Keratinocyte (primary cell): Measurements from ENCODE around the gene NDNF. TPM values are rescaled to one million over a fixed set of nuclear protein-coding genes. Genes with fewer than 3 reads are reported as not detected.

Source experiments
- DNase-seq: peaks from one replicate; pipeline ENCODE4 v3.0.0-alpha.2; 2011; ENCODE audit warnings: low read depth, missing footprints, low spot score
- FAIRE-seq: peaks from 2 replicates; lab custom pipeline; 2011; peaks lifted over from hg19 to GRCh38; lab: Jason Lieb, UNC
- H2AFZ ChIP-seq: 2 replicates; pipeline ENCODE4 v1.6.0; 2012; ENCODE audit warnings: low read length, control low read depth, inconsistent platforms; ENCODE audit not compliant: control insufficient read depth
- H3K27ac ChIP-seq: 2 replicates; pipeline ENCODE4 v1.5.1; 2011; ENCODE audit warnings: low read length; ENCODE audit not compliant: control insufficient read depth, insufficient read depth
- H3K27me3 ChIP-seq: 3 replicates; pipeline ENCODE4 v1.6.0; 2011; ENCODE audit warnings: low read length; ENCODE audit not compliant: control insufficient read depth, insufficient read depth; ENCODE audit errors: extremely low read depth
- H3K36me3 ChIP-seq, 2 experiments: 2 replicates in 1 of 2; 3 replicates in 1 of 2; pipeline ENCODE4 v1.5.1; 2011; ENCODE audit warnings: low read length in 2 of 2, mild to moderate bottlenecking in 1 of 2; ENCODE audit not compliant: control insufficient read depth in 2 of 2, insufficient read depth in 2 of 2; ENCODE audit errors: extremely low read depth in 1 of 2
- H3K4me1 ChIP-seq: 3 replicates; pipeline ENCODE4 v1.5.1; 2011; ENCODE audit warnings: low read length; ENCODE audit not compliant: control insufficient read depth, insufficient read depth; ENCODE audit errors: extremely low read depth
- H3K4me2 ChIP-seq: 3 replicates; pipeline ENCODE4 v1.6.0; 2011; ENCODE audit warnings: low read depth, low read length; ENCODE audit not compliant: control insufficient read depth, insufficient read depth; ENCODE audit errors: extremely low read depth
- H3K4me3 ChIP-seq, 3 experiments: fragments of 200-600 bp in 1 of 3; sonication (generic) in 1 of 3; 2 replicates in 2 of 3; 3 replicates in 1 of 3; pipeline ENCODE4 v1.5.1; 2011 to 2016; ENCODE audit warnings: low read length in 3 of 3, mild to moderate bottlenecking in 3 of 3, control low read depth in 2 of 3, inconsistent platforms in 1 of 3, low read depth in 1 of 3, mixed read lengths in 1 of 3, mixed run types in 1 of 3, moderate library complexity in 1 of 3; ENCODE audit not compliant: control insufficient read depth in 2 of 3, insufficient read depth in 2 of 3; ENCODE audit errors: extremely low read depth in 1 of 3
- H3K79me2 ChIP-seq: 2 replicates; pipeline ENCODE4 v1.6.0; 2012; ENCODE audit warnings: low read length; ENCODE audit not compliant: control insufficient read depth, insufficient read depth
- H3K9ac ChIP-seq: 3 replicates; pipeline ENCODE4 v1.6.0; 2011; ENCODE audit warnings: low read length; ENCODE audit not compliant: control insufficient read depth, insufficient read depth; ENCODE audit errors: extremely low read depth
- H3K9me1 ChIP-seq: 3 replicates; pipeline ENCODE4 v1.6.0; 2011; ENCODE audit warnings: low read length; ENCODE audit not compliant: control insufficient read depth, insufficient read depth; ENCODE audit errors: extremely low read depth
- H3K9me3 ChIP-seq: 2 replicates; pipeline ENCODE4 v1.5.1; 2012; ENCODE audit warnings: low read depth, low read length; ENCODE audit not compliant: control insufficient read depth
- H4K20me1 ChIP-seq: 3 replicates; pipeline ENCODE4 v1.6.0; 2011; ENCODE audit warnings: low read length; ENCODE audit not compliant: control insufficient read depth, insufficient read depth; ENCODE audit errors: extremely low read depth
- EZH2 ChIP-seq: IDR thresholded peaks from one replicate; pipeline ENCODE4 v1.6.1; 2012; ENCODE audit warnings: inconsistent platforms, mild to moderate bottlenecking, low read length, moderate library complexity
- dilution Hi-C: fragments of 300-500 bp; cut with MboI; formaldehyde crosslinking; loops from one replicate; pipeline ENCODE4 v1.7.0; 2020; ENCODE audit warnings: low sequenced_read_pairs; ENCODE audit not compliant: extremely low pct_ligation_motif_present
- polyA plus RNA-seq, 5 experiments: library from polyadenylated mRNA; depleted of rRNA in 3 of 5; stranded (reverse) in 3 of 5; stranded (forward) in 1 of 5; unstranded in 1 of 5; fragments of >200 nt; gene quantifications; 1 replicate in 1 of 5; 2 replicates in 3 of 5; 3 replicates in 1 of 5; pipeline versions ENCODE4 v1.2.1 to v1.2.3, GENCODE V29; 2011 to 2012; ENCODE audit warnings: missing spikeins in 2 of 5, low read depth in 1 of 5, low replicate concordance in 1 of 5
- TF ChIP-seq, protein P1 (sequence below), 3 experiments: IDR thresholded peaks in 1 of 3; conservative IDR thresholded peaks in 1 of 3; optimal IDR thresholded peaks in 1 of 3; 2 replicates in 2 of 3; 3 replicates in 1 of 3; pipeline versions ENCODE3 to v1.5.1; 2011; ENCODE audit warnings: low read length in 3 of 3, mild to moderate bottlenecking in 3 of 3, moderate library complexity in 2 of 3, control low read depth in 1 of 3, inconsistent platforms in 1 of 3; ENCODE audit not compliant: insufficient read depth in 2 of 3; ENCODE audit errors: extremely low read depth in 1 of 3

NDNF gene
- polyA plus RNA-seq, 1 donor (not counting 4 experiments of a cell fraction or from before 2014, with no cell fraction given): not detected

DNA sequence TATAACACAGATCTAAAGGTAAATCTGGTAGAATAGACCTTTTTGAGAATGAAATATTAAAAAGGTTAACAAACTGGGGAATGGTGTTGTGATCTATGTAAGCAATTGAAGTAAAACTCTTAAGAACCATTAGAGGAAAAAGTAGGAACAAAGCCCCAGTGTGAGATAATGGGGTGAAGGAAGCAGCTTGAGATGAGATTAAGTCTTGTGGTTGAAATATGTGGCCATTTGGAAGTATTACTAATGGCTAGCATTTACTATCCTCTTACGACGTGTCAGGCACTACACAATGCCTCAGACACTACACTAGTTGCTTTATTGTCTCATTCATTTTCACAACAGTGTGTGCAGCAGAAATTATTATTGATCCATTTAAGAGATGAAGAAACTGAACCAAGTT, 25.9 kb upstream of the NDNF start:
- Histone ChIP-seq H3K27me3 (no peaks in the 10 kb centered on the region), H3K36me3 (no peaks in the 10 kb centered on the region), H3K9me1 (no peaks in the 10 kb centered on the region), H3K4me2 (no peak overlapping the region), H3K27ac (no peak overlapping the region), H4K20me1 (no peaks in the 10 kb centered on the region), H3K9ac (no peak overlapping the region), H3K4me3 (no peak overlapping the region), H2AFZ (no peak overlapping the region), H3K9me3 (no peaks in the 10 kb centered on the region), H3K79me2 (no peaks in the 10 kb centered on the region), H3K4me1 (no peaks in the 10 kb centered on the region)
- FAIRE-seq (no peak), DNase-seq (no peak)
- dilution Hi-C loops: no loop called here
- TF ChIP-seq, protein P1, sequence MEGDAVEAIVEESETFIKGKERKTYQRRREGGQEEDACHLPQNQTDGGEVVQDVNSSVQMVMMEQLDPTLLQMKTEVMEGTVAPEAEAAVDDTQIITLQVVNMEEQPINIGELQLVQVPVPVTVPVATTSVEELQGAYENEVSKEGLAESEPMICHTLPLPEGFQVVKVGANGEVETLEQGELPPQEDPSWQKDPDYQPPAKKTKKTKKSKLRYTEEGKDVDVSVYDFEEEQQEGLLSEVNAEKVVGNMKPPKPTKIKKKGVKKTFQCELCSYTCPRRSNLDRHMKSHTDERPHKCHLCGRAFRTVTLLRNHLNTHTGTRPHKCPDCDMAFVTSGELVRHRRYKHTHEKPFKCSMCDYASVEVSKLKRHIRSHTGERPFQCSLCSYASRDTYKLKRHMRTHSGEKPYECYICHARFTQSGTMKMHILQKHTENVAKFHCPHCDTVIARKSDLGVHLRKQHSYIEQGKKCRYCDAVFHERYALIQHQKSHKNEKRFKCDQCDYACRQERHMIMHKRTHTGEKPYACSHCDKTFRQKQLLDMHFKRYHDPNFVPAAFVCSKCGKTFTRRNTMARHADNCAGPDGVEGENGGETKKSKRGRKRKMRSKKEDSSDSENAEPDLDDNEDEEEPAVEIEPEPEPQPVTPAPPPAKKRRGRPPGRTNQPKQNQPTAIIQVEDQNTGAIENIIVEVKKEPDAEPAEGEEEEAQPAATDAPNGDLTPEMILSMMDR (optimal IDR thresholded peaks at IDR 0.05 in 1 of 3, IDR thresholded peaks at IDR 0.05 in 1 of 3, conservative IDR thresholded peaks at IDR 0.05 in 1 of 3; ENCODE audit: extremely low read depth in 1 of 3, insufficient read depth in 2 of 3, low read length in 3 of 3): no peak
- TF ChIP-seq EZH2: no peak

DNA sequence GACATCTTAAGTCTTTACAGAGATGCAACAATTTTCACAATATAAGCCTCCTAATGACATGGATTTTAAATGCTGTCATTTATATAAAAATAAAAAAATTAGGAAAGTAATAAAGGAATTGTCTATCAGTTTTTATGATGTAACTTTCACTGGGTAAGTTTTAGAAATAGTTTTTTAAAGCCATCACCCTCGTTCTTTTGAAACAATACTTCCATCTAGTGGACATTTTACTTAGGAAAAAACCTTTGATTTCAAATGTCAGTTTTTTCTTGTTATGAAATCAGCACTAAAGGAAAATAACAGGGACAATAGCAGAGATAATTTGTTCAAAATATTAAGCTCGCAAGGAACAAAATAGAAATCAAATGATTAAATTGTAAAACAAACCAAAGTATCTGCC, 24.3 kb upstream of the NDNF start:
- TF ChIP-seq, protein P1 (optimal IDR thresholded peaks at IDR 0.05 in 1 of 3, IDR thresholded peaks at IDR 0.05 in 1 of 3, conservative IDR thresholded peaks at IDR 0.05 in 1 of 3; ENCODE audit: extremely low read depth in 1 of 3, insufficient read depth in 2 of 3, low read length in 3 of 3): peak in 2 of 3 experiments; percentile 19 to 31
- no peak for TF ChIP-seq EZH2
- H3K4me3 ChIP-seq: no peak overlapping the region
- H3K9me1 ChIP-seq: no peaks in the 10 kb centered on the region
- dilution Hi-C loops: no loop called here
- H2AFZ ChIP-seq: no peak overlapping the region
- DNase-seq: no peak
- no peak overlapping the region for H3K27ac ChIP-seq
- no peaks in the 10 kb centered on the region for H3K27me3 ChIP-seq
- H3K4me1 ChIP-seq: no peaks in the 10 kb centered on the region
- no peaks in the 10 kb centered on the region for H4K20me1 ChIP-seq
- no peak for FAIRE-seq
- H3K36me3 ChIP-seq: no peaks in the 10 kb centered on the region
- H3K9ac ChIP-seq: no peak overlapping the region
- no peaks in the 10 kb centered on the region for H3K9me3 ChIP-seq
- no peaks in the 10 kb centered on the region for H3K79me2 ChIP-seq
- H3K4me2 ChIP-seq: no peak overlapping the region
